SKM-1 treated with dmso at 0.1 percent for 144 hours (cell line): ENCODE data around the gene HSPG2.

Experiments used
- DNase-seq: peaks from one replicate; lab custom pipeline; 2025; ENCODE audit not compliant: unreplicated experiment; lab: John Stamatoyannopoulos, UW

Gene HSPG2

GRCh38 chr1:21867451-21867996 is 69.6 kb downstream of the HSPG2 start:
- no peak for DNase-seq

GRCh38 chr1:21866707-21867043 is 70.4 kb downstream of the HSPG2 start:
- DNase-seq: no peak

GRCh38 chr1:21865943-21866706 is 71.0 kb downstream of the HSPG2 start:
- no peak for DNase-seq

- DNase-seq: no peak
Measured at GRCh38 chr1:21865609-21865942, 71.5 kb downstream of the HSPG2 start.

- DNase-seq: no peak
Measured at GRCh38 chr1:21864730-21865129, 72.4 kb downstream of the HSPG2 start.

GRCh38 chr1:21863981-21864380 is 73.1 kb downstream of the HSPG2 start:
- no peak for DNase-seq

GRCh38 chr1:21861602-21862429 is 75.3 kb downstream of the HSPG2 start:
- no peak for DNase-seq

- no peak for DNase-seq
Measured at GRCh38 chr1:21860971-21861370, 76.1 kb downstream of the HSPG2 start.

- no peak for DNase-seq
Measured at GRCh38 chr1:21859669-21860179, 77.4 kb downstream of the HSPG2 start.

GRCh38 chr1:21857840-21858670 is 79.1 kb downstream of the HSPG2 start:
- no peak for DNase-seq

- DNase-seq: no peak
Measured at GRCh38 chr1:21857142-21857839, 79.8 kb downstream of the HSPG2 start.

- DNase-seq: no peak
Measured at GRCh38 chr1:21855257-21856096, 81.6 kb downstream of the HSPG2 start.

- DNase-seq: no peak
Measured at GRCh38 chr1:21854751-21855131, 82.4 kb downstream of the HSPG2 start.

- DNase-seq: no peak
Measured at GRCh38 chr1:21854090-21854750, 82.9 kb downstream of the HSPG2 start.

- DNase-seq: no peak
Measured at GRCh38 chr1:21853131-21853427, 84.0 kb downstream of the HSPG2 start.

- DNase-seq: no peak
Measured at GRCh38 chr1:21852282-21853130, 84.6 kb downstream of the HSPG2 start.

GRCh38 chr1:21851430-21852250 is 85.5 kb downstream of the HSPG2 start:
- no peak for DNase-seq
